Fibroblast of the conjunctiva (primary cell): ENCODE measurements around the gene EXOC1.

Experiments used
- DNase-seq: peaks from one replicate; pipeline ENCODE4 v3.0.0-alpha.2; 2010; ENCODE audit warnings: low read depth

EXOC1 gene

DNA sequence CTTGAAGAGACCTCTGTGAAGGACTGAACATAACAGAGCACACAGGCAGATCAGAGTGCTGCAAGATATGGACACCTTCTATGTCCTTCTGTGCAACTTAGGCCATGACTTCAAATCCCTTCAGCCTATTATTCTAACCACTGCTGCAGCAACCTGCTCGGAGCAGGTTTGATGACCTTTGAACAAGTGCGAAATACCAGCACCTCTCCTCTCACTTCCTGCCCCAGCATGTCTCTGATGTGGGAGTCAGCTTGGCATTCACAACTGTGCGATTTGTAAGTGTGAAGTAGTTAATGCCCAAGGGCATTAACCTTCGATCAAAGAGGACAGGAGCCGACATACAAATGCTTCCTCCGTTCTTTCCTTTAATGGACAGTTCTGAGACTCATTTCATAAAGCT, 1.6 kb upstream of the EXOC1 start:
- DNase-seq: no peak

DNA sequence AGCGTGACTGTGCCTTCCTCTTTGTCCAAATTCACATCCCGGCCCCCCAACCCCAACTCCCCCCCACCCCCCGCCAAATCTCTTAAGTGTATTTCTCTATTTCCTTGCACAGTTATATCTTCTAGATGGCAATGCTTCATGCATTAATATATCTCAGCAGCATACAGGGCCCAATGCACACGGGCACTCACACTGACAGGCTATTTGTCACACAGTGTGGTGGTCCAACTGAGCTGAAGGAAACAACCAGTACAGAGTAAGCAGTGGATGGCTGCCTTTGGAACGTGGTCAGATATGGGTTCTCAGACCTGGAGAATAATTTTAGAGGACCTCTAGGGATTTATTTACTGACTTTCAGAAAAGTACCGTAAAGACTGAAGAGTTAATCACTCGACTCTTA, 681 bp downstream of the EXOC1 start:
- no peak for DNase-seq

DNA sequence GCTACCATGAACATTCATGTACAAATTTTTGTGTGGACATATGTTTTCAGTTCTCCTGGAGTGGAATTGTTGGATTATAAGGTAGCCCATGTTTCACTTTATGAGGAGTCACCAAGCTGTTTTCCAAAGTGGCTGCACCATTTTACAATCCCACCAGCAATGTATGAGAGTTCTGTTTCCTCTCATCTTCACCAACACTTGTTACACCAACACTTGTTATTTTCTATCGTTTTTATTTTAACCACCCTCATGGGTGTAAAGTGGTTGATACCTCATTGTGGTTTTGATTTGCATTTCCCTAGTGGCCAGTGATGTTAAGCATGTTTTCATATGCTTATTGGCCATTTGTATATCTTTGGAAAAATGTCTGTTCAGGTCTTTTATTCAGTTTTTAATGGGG, 4.1 kb downstream of the EXOC1 start:
- DNase-seq: no peak

DNA sequence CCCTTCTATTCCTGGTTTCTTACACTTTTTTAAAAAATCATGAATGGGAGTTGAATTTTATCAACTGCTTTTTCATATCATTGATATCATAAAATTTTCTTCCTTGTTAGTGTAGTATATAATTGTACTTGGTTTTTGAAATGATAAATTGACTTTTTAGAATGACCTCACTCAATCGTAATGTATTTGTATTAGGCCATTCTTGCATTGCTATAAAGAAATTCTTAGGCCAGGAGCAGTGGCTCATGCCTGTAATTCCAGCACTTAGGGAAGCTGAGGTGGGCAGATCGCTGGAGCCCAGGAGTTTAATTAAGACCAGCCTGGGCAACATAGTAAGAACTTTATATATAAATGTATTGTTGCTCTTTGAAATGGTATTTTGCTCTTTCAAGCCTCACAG, 6.3 kb downstream of the EXOC1 start:
- DNase-seq: no peak

DNA sequence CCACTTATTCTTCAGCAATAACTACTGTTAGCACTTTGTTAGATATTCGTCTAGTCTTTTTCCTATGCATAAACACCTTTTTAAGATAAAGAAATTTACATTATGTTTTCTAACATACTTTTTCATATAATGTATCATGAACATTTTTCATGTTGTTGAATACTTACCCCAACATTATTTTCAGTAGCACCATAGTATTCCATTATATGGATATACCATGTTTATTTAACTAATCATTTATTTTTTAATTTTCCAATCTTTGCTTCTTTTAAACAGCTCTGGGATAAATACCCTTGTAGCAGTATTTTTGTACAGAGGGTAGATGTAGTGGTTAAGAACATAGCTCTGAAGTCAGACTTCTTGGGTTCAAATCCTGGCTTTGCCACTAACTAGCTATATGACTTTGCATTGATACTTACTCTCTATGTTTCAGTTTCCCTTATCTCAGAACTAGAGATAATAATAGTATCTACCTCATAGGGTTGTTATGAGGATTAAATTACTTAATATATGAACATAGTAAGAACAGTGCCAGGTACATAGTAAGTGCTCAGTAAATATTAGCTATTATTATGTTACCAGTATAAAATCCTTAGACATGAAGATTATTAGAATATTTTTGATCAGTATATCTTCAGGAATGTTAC, 11.3 kb downstream of the EXOC1 start:
- DNase-seq: no peak

DNA sequence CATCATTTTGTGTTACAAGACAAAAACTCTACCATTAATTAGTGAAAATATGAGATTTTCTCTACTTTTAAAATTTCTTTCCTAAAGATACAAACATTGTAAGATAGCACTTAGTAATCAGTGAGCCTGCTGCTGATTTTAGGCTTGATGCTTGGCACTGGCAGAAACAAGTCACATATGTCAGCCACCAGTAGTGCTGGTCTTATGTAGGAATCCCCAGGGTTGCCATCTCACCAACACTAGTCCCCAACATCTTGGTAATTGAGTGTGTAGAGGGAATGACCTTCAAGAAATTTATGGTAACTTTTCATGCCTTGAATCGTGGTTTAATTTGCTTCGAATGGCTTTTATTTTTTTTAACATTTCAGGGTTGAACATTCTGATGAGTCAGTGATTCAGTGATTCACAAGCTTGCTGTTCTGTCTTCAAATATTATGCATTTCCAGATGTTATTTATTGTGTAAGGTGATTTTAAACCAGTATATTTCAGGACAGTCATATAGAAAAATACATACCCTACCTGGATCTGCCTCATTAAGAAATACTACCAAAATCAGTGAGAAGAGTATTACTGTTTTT, 11.9 kb downstream of the EXOC1 start:
- peak; percentile 30 for DNase-seq

DNA sequence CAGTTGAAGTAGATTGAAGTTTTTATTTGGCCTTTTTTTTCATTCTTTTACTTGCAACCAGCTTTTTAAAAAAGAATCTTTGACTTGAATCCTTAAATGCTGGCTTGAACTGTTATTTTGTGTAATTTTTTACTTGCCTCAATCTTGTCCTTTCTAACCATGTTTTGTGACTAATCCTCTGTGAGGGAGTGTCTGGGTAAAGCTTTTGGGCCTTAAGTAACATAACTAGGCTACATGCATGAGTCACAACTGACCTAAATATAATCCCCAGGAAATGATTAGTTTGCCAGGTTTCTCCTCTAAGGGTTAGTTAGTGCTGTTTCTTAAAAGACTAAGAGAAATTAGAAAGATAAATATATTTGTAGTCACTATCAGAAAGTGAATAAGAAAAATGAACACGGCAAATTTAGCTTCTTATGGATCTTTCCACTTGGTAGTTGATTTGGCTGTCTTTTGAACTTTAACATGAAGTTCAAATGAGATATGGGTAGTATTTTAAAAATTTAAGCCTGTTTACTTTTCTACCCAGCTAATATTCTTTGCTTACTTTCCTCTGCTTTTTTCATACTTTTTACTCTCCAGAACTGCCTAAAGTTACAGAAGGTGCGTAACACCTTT, 13.0 kb downstream of the EXOC1 start:
- DNase-seq: peak; percentile 87

DNA sequence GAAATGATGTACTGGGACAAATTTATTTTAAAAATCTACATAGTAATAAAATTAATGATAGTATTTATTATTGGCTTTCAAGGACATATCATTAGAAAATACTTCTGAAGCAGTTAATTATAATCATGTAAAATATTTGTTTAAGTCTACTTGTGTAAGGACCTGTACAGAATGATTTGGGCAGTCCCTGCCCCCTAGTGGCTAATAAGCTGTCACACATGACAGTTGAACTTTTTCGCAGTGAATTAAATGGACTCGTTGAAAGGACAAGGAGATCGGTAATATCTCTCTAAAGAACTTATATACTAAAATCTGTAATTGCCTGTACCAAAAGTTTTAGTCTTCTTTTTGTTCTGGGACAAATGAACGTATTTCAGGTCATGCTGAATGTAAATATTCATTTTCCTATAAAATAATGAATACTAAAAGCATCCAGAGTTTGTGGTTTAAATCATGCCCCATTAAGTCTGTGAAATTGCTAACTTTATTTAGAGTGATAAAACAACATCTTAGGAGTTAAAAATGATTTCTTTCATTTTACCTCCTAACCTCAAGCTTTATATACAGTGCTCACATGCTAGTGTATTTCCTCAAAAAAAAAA, 13.6 kb downstream of the EXOC1 start:
- peak; percentile 53 for DNase-seq

DNA sequence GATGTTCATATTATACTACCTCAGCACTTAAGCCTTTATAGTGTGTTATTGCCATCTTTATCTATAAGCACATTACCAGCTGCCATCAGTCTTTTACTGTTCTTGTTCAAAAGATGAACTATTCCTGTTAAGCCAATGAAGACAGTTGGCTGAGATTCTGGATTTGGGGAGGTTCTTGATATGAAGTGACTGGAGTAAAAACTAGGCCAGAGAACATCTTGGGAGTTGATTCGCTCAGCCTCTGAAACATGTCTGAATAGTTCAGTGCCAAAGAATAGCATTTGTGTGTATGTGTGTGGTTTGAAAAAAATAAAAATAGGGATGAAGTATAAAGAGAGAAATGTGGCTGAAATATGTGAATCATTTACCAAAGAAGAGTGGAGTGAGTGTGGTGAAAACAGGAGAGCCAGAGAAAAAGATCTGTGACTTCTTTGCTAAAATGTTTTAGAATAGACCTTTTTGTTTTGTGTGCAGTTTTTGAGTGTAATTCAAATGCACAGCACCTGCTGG, 15.2 kb downstream of the EXOC1 start:
- no peak for DNase-seq

DNA sequence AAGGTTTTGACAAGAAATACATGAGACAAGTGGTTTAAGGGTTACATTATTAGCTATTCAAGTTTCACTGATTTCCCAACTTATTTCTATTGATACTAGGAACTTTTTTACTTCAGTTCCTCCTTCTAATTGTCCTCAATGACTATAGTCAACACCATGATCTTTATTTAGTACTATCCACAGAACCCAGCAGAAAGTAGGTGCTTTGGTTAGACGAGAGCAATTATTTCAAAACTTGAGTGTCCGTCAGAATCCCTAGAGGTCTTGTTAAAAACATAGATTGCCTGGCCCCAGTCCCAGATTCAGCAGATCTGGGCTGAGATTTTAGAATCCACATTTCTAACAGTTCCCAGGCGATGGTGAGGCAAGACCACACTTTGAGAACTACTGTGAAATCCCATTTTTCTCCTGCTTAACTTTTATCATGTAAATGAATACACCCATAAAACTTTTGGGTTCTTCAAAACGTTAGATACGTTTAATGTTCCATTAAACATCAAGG, 17.9 kb downstream of the EXOC1 start:
- no peak for DNase-seq

DNA sequence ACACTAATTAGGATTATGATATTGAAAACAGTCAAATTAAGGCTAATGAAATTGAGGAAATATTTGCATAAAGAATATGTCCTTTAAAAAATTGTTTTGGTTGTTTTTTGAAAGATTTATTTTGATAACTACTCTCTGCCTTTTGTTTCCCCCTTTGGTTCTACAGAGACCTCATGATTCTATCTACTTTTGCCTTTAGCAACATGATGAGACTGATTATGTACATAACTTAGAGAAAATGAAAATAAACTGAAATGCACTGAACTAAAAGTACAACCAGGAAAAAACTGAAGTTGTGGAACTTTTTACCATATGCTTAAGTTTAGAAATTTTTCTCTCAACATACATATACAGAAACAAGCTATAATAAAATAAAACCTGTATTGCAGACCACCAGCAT, 21.4 kb downstream of the EXOC1 start:
- no peak for DNase-seq

DNA sequence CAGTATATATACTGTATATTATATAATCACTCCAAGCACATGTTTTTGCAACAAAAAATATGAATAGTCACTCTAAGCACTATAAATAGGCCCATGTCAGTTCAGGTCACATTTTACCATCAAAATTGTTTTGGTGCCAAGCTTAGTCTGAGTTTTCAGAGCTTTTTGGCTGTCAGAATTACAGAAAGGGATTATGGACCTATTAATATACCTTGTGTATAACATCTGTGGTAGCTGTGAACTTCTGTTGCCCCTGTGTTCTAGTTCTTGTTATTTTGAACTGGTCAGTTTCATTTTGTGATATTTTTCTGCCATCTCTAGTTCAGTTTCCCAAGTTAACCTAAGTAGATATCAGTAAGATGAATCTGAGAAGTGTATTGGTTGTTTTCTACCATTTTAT, 22.9 kb downstream of the EXOC1 start:
- no peak for DNase-seq

DNA sequence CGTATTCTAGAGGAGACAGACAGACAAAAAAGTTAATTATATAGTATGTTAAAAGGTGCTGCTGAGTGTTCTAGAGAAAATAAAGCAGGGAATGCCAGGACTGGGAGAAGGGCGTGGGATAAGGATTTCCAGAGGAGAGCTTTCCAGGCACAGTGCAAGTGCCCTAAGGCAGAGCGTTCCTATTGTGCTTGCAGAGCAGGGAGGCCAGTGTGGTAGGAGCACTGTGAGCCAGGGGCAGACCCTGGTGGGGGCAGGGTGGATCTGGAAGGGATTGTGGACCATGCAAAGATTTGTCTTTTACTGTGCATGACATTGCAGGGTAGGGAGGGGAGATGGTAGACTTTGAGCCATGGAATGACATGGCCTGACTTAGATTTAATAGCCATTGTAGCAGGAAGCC, 25.8 kb downstream of the EXOC1 start:
- no peak for DNase-seq

DNA sequence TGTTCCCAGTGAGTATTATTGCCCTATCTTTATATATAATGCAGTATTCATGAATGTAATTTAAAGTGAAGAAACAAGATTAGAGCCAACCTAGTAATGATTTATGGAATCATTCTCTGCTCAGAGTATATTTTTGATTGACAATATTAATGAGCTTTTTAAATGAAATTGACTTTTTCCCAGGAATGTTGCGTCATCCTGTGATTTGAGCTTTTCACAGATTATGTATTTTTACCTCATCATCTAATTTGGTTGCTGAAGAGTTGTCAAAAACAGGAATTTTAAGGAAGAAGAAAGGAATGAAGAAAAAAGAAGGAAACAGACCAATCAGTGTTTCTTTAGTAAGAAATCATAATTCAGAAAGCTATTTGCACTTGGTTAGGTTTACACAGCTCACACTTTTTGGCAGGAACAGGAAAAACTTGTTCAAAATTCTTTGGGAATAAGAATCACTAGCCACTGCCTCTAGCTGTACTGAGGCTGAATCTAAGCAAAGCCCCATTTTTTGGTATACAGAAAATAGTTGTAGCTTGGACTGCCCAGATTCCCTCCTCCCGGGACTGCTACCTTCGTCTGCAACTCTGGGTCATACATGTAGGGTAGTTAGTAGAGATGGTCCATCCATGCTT, 27.3 kb downstream of the EXOC1 start:
- DNase-seq: no peak

DNA sequence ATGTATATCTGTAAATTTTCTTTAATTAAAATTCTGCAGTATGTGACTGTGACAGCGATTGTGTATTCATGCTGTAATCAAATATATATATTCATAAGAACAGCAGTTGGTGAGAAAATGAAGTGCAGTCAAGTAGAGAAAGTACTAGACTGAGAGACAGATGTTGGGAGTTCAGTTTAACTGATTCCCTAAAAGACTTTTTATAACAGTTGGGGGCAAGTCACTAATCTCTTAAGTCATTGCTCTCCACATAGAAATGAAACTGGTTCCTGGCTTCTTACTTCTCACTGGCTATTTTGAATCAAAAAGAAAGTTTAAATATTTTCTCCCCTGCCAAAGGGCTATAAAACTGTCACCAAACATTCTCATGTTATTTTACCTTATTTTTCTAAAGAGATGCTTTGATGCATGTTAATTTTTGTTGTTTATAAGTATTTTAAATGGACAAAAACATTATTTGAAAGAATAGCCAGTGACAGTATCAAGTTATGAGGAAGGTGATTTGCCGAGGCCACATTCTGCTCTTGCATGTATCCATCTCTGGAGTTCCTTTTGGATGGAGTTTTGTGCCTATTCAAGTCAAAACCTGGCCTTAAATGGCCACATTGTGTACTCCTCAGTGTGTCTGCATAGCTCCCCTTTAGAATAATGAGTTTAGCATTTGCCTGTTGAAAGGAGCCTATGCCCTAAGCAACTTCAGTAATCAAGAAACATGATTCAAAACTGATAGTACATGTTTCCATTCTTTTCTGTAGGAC, 30.8 kb downstream of the EXOC1 start:
- DNase-seq: no peak

DNA sequence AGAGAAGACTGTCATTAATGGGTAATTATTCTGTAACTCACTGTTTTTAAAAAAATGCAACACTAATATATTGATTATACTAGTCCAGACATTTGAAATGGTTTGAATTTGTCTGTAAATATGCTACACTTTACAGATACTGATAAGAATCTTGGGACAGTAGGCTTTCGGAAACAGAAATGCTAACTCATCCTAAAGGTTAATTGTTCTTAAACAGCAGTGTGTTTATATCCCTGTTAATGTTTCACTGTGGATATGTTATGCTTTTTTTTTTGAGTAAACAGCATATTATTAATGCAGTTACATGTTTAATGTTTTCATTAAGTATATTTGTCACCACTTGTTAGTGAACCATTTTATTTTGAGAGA, 31.4 kb downstream of the EXOC1 start:
- no peak for DNase-seq

DNA sequence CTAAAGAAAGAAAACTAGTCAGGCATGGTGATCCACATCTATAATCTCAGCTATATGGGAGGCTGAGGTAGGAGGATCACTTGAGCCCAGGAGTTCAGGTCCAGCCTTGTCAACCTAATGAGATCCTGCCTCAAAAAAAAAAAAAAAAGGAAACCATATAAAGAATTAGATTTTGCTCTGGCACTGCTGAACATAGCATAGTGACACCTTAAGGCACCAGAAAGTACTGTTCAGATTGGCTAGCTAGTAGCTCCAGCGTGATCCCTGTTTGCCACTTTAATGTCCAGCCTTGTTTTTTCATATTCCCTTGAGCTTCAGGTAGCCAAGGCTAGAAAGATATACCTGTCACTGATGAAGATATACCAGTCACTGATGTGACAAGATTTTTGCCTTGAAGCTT, 34.1 kb downstream of the EXOC1 start:
- no peak for DNase-seq

DNA sequence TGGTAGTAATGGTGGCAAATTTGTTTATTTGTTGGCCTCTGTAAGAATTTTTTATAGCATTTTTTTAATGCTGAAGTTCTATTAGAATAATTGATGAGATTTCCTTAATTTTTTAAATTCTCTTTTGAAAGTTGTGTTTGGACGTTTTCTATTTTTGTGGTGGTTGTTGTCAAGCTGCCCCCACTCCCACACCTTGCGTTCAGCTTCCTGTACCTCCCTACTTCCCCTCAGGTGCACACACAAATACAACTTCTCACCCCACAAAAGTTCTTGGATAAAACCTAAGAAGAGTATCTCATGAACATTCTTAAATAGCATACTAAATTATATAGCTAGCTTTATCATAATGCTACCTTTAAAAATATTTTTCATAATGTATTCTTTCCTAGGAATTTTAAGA, 38.7 kb downstream of the EXOC1 start:
- DNase-seq: no peak

DNA sequence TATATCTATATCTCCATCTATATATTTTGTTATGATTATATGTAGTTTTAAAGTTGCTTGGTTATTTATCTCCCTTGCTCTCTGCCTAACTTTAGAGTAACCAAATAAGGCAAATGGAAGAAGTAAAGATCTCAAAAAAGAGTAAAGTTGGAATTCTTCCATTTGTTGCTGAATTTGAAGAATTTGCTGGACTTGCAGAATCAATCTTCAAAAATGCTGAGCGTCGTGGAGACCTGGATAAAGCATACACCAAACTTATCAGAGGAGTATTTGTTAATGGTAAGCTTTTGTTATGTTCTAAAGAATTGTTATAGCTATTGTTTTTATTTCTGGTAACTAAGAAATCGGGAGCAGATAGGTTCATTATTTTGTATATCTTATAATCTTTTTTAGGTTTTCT, 43.2 kb downstream of the EXOC1 start:
- no peak for DNase-seq

DNA sequence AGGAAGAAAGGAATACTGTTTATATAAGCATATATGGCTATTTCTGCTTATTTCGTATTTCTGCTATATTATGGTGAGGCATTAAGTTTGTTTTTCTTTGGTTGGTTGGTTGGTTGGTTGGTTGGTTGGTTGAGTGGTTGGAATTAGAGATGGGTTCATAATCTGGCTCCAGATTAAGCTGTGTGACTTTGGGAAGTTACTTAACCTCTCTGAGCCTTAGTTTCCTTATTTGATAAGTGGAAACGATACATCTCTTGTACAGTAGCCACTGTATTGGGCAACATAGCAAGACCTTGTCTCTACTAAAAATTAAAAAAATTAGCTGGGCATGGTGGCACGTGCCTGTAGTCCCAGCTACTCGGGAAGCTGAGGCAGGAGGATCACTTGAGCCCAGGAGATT, 49.2 kb downstream of the EXOC1 start:
- no peak for DNase-seq

DNA sequence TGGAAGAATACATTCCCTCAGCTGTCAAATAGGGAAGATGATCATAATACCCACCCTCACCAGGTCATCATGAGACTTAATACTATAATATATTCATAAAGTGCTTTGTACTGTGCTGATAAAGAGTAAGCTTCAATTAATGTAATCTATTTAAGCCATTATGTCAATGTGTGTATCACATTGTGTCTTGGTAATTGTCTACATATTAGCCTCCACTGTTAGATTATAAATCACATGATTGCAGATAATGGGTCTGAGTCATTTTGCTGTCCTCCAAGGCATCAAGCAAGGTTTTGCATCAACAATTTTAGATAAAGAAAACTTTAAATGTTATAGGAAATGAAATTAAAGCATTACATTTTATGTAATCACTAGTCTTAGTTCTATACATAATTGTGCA, 50.1 kb downstream of the EXOC1 start:
- no peak for DNase-seq

DNA sequence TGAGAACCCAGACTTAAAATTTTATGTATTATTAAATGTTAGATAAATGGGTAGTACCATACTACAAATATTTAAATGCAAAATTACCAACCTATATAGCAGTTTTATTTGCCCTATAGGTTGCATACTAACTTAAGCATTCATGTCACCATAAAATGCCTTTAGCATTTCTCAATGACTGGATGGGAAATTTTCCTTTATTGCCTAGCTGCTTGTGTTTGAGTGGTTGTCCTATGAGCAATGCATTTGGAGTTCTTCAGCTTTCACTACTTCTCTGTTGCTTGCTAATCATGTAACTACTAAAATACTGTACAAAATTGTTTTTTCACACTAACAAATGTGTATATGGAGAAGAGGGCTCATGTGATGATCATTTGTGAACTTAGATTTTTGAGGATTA, 51.1 kb downstream of the EXOC1 start:
- DNase-seq: no peak
